ENCODE results near the gene RAD21L1. TPM values are rescaled to one million over a fixed set of nuclear protein-coding genes. Genes with fewer than 3 reads are reported as not detected.

RAD21L1 gene
- total RNA-seq, 2 donors from 2014 or later: 1.4 TPM; not detected in 1

DNA sequence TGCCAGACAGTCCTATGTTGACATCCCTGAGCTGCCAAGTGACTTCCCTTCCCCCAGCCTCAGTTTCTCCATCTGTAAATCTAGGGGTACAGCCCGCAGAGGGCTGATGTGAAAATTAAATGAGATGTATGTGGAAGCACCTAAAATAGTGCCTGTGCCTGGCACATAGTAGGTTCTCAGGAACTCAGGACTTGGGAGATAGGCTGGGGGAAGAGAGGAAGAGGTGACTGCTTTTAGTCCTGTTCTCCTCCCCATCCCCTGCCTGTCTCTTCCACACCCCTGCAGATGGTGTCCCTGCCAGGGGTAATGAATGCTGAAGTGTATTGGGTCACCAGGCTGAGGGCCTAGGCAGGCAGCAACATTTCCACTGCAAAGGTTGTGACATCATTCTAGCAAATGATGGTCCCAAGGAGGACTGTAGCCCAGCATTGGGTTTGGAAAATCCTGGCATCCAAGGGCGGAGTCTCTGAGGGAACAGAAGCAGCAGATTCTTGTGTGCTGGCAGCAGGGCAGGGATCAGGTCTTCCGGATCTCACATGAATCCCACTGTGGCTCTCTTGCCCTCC lies 42.0 kb downstream of the RAD21L1 start:
- H3K4me3 Mint-ChIP-seq: peak overlapping the region; percentile 56
- H3K9me3 Mint-ChIP-seq: no peaks in the 10 kb centered on the region
- Histone ChIP-seq H3K27me3 (ENCODE audit: control insufficient read depth, insufficient read depth, low read length, poor library complexity, severe bottlenecking) (peaks cover 5% of the 10 kb centered on the region), H3K9me3 (ENCODE audit: control insufficient read depth, low read length) (no peaks in the 10 kb centered on the region), H3K36me3 (ENCODE audit: control insufficient read depth, insufficient read depth, low read length) (no peaks in the 10 kb centered on the region), H3K4me3 (ENCODE audit: low read length) (no peak overlapping the region), H3K27ac (ENCODE audit: low read depth, low read length) (no peak overlapping the region), H3K9ac (ENCODE audit: extremely low read depth, low read length, poor library complexity, severe bottlenecking) (no peak overlapping the region), H3K4me1 (ENCODE audit: control insufficient read depth, insufficient read depth, low read length) (peaks cover 8% of the 10 kb centered on the region)
- no peak overlapping the region for H3K27ac Mint-ChIP-seq
- H3K27me3 Mint-ChIP-seq (ENCODE audit: insufficient read depth): peaks cover 8% of the 10 kb centered on the region
- peaks cover 21% of the 10 kb centered on the region for H3K4me1 Mint-ChIP-seq
- TF ChIP-seq CTCF (conservative IDR thresholded peaks at IDR 0.05): no peak
- H3K36me3 Mint-ChIP-seq (ENCODE audit: low read depth): no peaks in the 10 kb centered on the region
- WGBS, 2 experiments (ENCODE audit: insufficient coverage in 1 of 2, insufficient read length in 1 of 2): 85 to 88% methylated on average over 2 to 3 of the region's 3 CpGs
- DNase-seq: no peak

- no peak overlapping the region for H3K27ac ChIP-seq (ENCODE audit: low read depth, low read length)
- H3K9me3 ChIP-seq (ENCODE audit: control insufficient read depth, low read length): no peaks in the 10 kb centered on the region
- Mint-ChIP-seq H3K36me3 (ENCODE audit: low read depth) (no peaks in the 10 kb centered on the region), H3K27ac (no peak overlapping the region), H3K4me3 (no peak overlapping the region), H3K27me3 (ENCODE audit: insufficient read depth) (peaks cover 8% of the 10 kb centered on the region), H3K4me1 (peaks cover 21% of the 10 kb centered on the region), H3K9me3 (no peaks in the 10 kb centered on the region)
- H3K36me3 ChIP-seq (ENCODE audit: control insufficient read depth, insufficient read depth, low read length): no peaks in the 10 kb centered on the region
- TF ChIP-seq CTCF (conservative IDR thresholded peaks at IDR 0.05): no peak
- no peak for DNase-seq
- 94 to 98% methylated on average over 5 to 8 of the region's 8 CpGs for WGBS, 2 experiments (ENCODE audit: insufficient coverage in 1 of 2, insufficient read length in 1 of 2)
- no peak overlapping the region for H3K9ac ChIP-seq (ENCODE audit: extremely low read depth, low read length, poor library complexity, severe bottlenecking)
- H3K27me3 ChIP-seq (ENCODE audit: control insufficient read depth, insufficient read depth, low read length, poor library complexity, severe bottlenecking): peaks cover 5% of the 10 kb centered on the region
- no peak overlapping the region for H3K4me3 ChIP-seq (ENCODE audit: low read length)
- H3K4me1 ChIP-seq (ENCODE audit: control insufficient read depth, insufficient read depth, low read length): peaks cover 4% of the 10 kb centered on the region
These were observed 43.4 kb downstream of the RAD21L1 start for GRCh38 chr20:1269235-1269634.

GRCh38 chr20:1269850-1270249 lies 44.0 kb downstream of the RAD21L1 start:
- H3K27ac Mint-ChIP-seq: no peak overlapping the region
- no peaks in the 10 kb centered on the region for H3K9me3 ChIP-seq (ENCODE audit: control insufficient read depth, low read length)
- no peaks in the 10 kb centered on the region for H3K36me3 ChIP-seq (ENCODE audit: control insufficient read depth, insufficient read depth, low read length)
- peaks cover 5% of the 10 kb centered on the region for H3K27me3 ChIP-seq (ENCODE audit: control insufficient read depth, insufficient read depth, low read length, poor library complexity, severe bottlenecking)
- no peaks in the 10 kb centered on the region for H3K9me3 Mint-ChIP-seq
- WGBS, 2 experiments (ENCODE audit: insufficient coverage in 1 of 2, insufficient read length in 1 of 2): 94 to 100% methylated on average over 1 to 3 of the region's 3 CpGs
- TF ChIP-seq CTCF (conservative IDR thresholded peaks at IDR 0.05): no peak
- H3K4me3 ChIP-seq (ENCODE audit: low read length): no peak overlapping the region
- no peak overlapping the region for H3K27ac ChIP-seq (ENCODE audit: low read depth, low read length)
- peaks cover 18% of the 10 kb centered on the region for H3K4me1 Mint-ChIP-seq
- H3K27me3 Mint-ChIP-seq (ENCODE audit: insufficient read depth): peaks cover 8% of the 10 kb centered on the region
- H3K4me3 Mint-ChIP-seq: no peak overlapping the region
- peaks cover 4% of the 10 kb centered on the region for H3K4me1 ChIP-seq (ENCODE audit: control insufficient read depth, insufficient read depth, low read length)
- DNase-seq: no peak
- no peaks in the 10 kb centered on the region for H3K36me3 Mint-ChIP-seq (ENCODE audit: low read depth)
- H3K9ac ChIP-seq (ENCODE audit: extremely low read depth, low read length, poor library complexity, severe bottlenecking): no peak overlapping the region

All from endodermal cell (in vitro differentiated cells).